Mesendoderm (in vitro differentiated cells): Measurements from ENCODE around the gene PPP3R2.

Source experiments
- DNase-seq: peaks from one replicate; pipeline ENCODE4 v3.0.0; 2013
- H2AK5ac ChIP-seq: 2 replicates; pipeline ENCODE4 v1.6.1; 2013; ENCODE audit warnings: low read length, inconsistent platforms
- H2BK120ac ChIP-seq: 2 replicates; pipeline ENCODE4 v1.6.1; 2013; ENCODE audit warnings: low read depth, mild to moderate bottlenecking, low read length, moderate library complexity, mixed read lengths
- H2BK15ac ChIP-seq: replicated peaks from 2 replicates; pipeline ENCODE4 v1.6.1; 2013; ENCODE audit warnings: low read depth, mild to moderate bottlenecking, moderate library complexity
- H2BK5ac ChIP-seq: 2 replicates; pipeline ENCODE4 v1.6.1; 2013; ENCODE audit warnings: low read length, inconsistent platforms
- H3K18ac ChIP-seq: 2 replicates; pipeline ENCODE4 v1.6.1; 2013; ENCODE audit warnings: mild to moderate bottlenecking, low read length, mixed read lengths
- H3K23ac ChIP-seq: one replicate; pipeline ENCODE4 v1.6.1; 2013; ENCODE audit warnings: low read length
- H3K27ac ChIP-seq: 2 replicates; pipeline ENCODE4 v1.5.1; 2013; ENCODE audit warnings: low read depth, mild to moderate bottlenecking, inconsistent platforms, low read length, moderate library complexity
- H3K27me3 ChIP-seq: 2 replicates; pipeline ENCODE4 v1.6.1; 2013; ENCODE audit warnings: low read length, control low read depth, mild to moderate bottlenecking, inconsistent platforms; ENCODE audit not compliant: insufficient read depth, poor library complexity
- H3K36me3 ChIP-seq: 2 replicates; pipeline ENCODE4 v1.6.1; 2013; ENCODE audit warnings: low read length, inconsistent platforms; ENCODE audit not compliant: control insufficient read depth, insufficient read depth
- H3K4ac ChIP-seq: one replicate; pipeline ENCODE4 v1.6.1; 2013; ENCODE audit warnings: low read depth, mild to moderate bottlenecking, low read length, moderate library complexity
- H3K4me1 ChIP-seq: 2 replicates; pipeline ENCODE4 v1.6.1; 2013; ENCODE audit warnings: low read depth, low read length, inconsistent platforms; ENCODE audit not compliant: control insufficient read depth
- H3K4me2 ChIP-seq: 2 replicates; pipeline ENCODE4 v1.6.1; 2013; ENCODE audit warnings: low read length
- H3K4me3 ChIP-seq: 2 replicates; pipeline ENCODE4 v1.5.1; 2013; ENCODE audit warnings: mild to moderate bottlenecking, low read length
- H3K56ac ChIP-seq: one replicate; pipeline ENCODE4 v1.6.1; 2013; ENCODE audit warnings: low read length
- H3K79me1 ChIP-seq: 2 replicates; pipeline ENCODE4 v1.6.1; 2013; ENCODE audit warnings: low read length, inconsistent platforms
- H3K79me2 ChIP-seq: 2 replicates; pipeline ENCODE4 v1.6.1; 2013; ENCODE audit warnings: mild to moderate bottlenecking, low read length; ENCODE audit not compliant: control insufficient read depth, insufficient read depth
- H3K9ac ChIP-seq: 2 replicates; pipeline ENCODE4 v1.6.1; 2013; ENCODE audit warnings: low read length, inconsistent platforms
- H4K5ac ChIP-seq: one replicate; pipeline ENCODE4 v1.6.1; 2013; ENCODE audit warnings: low read length
- H4K8ac ChIP-seq: one replicate; pipeline ENCODE4 v1.6.1; 2013; ENCODE audit warnings: low read depth, mild to moderate bottlenecking, control low read depth, low read length, moderate library complexity
- WGBS: extraction: QIAGEN DNeasy Blood & Tissue Kit; methylation state at CpG from one replicate; pipeline ENCODE4 v1.1.7; 2013; ENCODE audit warnings: low lambda C conversion rate, missing lambda C conversion rate; ENCODE audit not compliant: insufficient coverage; ENCODE audit errors: extremely low coverage; 5-methylcytosine and 5-hydroxymethylcytosine counted together

The PPP3R2 gene

DNA sequence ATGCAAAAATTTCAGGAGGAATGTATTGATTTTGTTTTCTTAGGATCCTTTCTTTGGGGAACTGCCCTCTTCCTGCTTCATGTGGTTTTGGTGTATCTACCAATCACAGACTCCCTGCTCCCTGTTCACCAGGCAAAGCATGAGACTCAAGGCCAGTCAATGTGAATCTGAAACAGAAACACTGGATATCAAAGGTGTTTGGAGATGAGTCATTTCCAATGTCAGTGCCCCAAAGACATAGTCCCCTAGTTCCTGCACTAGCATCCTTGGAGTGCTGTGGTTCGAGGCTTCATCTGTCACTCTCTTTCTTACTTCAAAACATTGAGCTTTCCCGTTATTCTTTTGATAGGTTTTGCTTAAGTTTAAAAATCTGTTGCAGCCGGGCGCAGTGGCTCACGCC is 8.1 kb downstream of the PPP3R2 start:
- no peaks in the 10 kb centered on the region for H3K27me3 ChIP-seq
- H2AK5ac ChIP-seq, result no peak overlapping the region
- H4K8ac ChIP-seq, result no peak overlapping the region
- DNase-seq, result no peak
- H3K79me1 ChIP-seq, result no peaks in the 10 kb centered on the region
- no peaks in the 10 kb centered on the region for H3K4me1 ChIP-seq
- H3K4me3 ChIP-seq, result no peak overlapping the region
- H2BK120ac ChIP-seq, result no peak overlapping the region
- H2BK15ac ChIP-seq, result no peak overlapping the region
- H3K4ac ChIP-seq, result no peak overlapping the region
- H3K18ac ChIP-seq, result no peak overlapping the region
- H3K23ac ChIP-seq, result no peak overlapping the region
- no peak overlapping the region for H3K9ac ChIP-seq
- H2BK5ac ChIP-seq, result no peak overlapping the region
- no peak overlapping the region for H3K56ac ChIP-seq
- no peaks in the 10 kb centered on the region for H3K79me2 ChIP-seq
- WGBS, result no CpG with 5 or more reads among the region's 5 CpGs
- no peak overlapping the region for H3K27ac ChIP-seq
- no peak overlapping the region for H3K4me2 ChIP-seq
- H4K5ac ChIP-seq, result no peak overlapping the region
- H3K36me3 ChIP-seq, result no peaks in the 10 kb centered on the region

DNA sequence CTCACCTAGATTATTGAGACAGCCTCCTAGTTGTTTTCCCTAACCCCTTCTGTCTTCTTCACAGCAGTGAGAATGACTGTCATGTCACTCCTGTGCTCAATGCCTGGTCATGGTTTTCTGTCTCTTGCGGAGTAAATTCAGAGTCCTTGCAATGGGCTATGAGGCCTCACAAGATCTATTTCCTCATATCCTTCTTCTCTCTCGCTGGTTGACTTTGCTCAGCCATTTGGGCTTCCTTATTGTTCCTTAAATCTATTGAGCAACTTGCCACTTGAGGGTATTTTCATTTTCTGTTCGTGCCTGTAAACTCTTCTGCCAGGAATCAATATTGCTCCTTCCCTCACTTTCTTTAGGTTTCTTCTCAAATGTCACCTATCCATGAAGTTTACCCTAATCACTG is 9.0 kb downstream of the PPP3R2 start:
- no peak overlapping the region for H4K8ac ChIP-seq
- no peak overlapping the region for H2BK120ac ChIP-seq
- H3K4ac ChIP-seq, result no peak overlapping the region
- no peak overlapping the region for H3K18ac ChIP-seq
- H4K5ac ChIP-seq, result no peak overlapping the region
- no peak overlapping the region for H3K56ac ChIP-seq
- no peaks in the 10 kb centered on the region for H3K4me1 ChIP-seq
- H2BK5ac ChIP-seq, result no peak overlapping the region
- H3K79me1 ChIP-seq, result no peaks in the 10 kb centered on the region
- H3K27ac ChIP-seq, result no peak overlapping the region
- DNase-seq, result no peak
- H3K9ac ChIP-seq, result no peak overlapping the region
- H3K4me3 ChIP-seq, result no peak overlapping the region
- no peaks in the 10 kb centered on the region for H3K36me3 ChIP-seq
- no peak overlapping the region for H2AK5ac ChIP-seq
- H3K23ac ChIP-seq, result no peak overlapping the region
- H2BK15ac ChIP-seq, result no peak overlapping the region
- H3K79me2 ChIP-seq, result no peaks in the 10 kb centered on the region
- no CpG with 5 or more reads among the region's 3 CpGs for WGBS
- H3K27me3 ChIP-seq, result no peaks in the 10 kb centered on the region
- H3K4me2 ChIP-seq, result no peak overlapping the region

DNA sequence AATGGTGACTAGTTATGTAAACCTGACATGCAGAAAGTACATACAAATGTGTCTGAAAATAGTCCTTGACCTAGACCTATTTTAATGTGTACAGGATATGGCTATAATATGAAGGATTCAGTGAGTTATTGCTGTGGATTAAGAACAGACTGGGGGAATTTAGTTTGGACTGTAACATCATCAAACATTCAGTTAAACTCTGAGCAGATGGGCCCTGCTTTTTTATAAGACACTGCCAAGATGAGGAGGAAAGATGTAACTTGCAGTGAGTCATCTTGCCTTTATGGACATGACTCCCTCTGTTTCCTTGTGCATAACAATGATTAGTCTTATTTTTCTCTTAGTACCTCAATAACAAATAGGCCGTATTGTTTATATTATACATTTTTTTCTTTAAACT is 12.2 kb downstream of the PPP3R2 start:
- no peaks in the 10 kb centered on the region for H3K36me3 ChIP-seq
- no peak overlapping the region for H3K56ac ChIP-seq
- H2BK15ac ChIP-seq, result no peak overlapping the region
- no CpG with 5 or more reads among the region's 1 CpG for WGBS
- H3K79me1 ChIP-seq, result no peaks in the 10 kb centered on the region
- H4K5ac ChIP-seq, result no peak overlapping the region
- no peak overlapping the region for H3K23ac ChIP-seq
- no peak overlapping the region for H3K18ac ChIP-seq
- no peak overlapping the region for H2BK120ac ChIP-seq
- no peak overlapping the region for H2BK5ac ChIP-seq
- H4K8ac ChIP-seq, result no peak overlapping the region
- no peak for DNase-seq
- no peak overlapping the region for H3K4me3 ChIP-seq
- peaks cover 5% of the 10 kb centered on the region for H3K4me1 ChIP-seq
- no peak overlapping the region for H3K4ac ChIP-seq
- H3K79me2 ChIP-seq, result no peaks in the 10 kb centered on the region
- H3K9ac ChIP-seq, result no peak overlapping the region
- H3K27me3 ChIP-seq, result no peaks in the 10 kb centered on the region
- no peak overlapping the region for H3K27ac ChIP-seq
- no peak overlapping the region for H3K4me2 ChIP-seq
- no peak overlapping the region for H2AK5ac ChIP-seq

DNA sequence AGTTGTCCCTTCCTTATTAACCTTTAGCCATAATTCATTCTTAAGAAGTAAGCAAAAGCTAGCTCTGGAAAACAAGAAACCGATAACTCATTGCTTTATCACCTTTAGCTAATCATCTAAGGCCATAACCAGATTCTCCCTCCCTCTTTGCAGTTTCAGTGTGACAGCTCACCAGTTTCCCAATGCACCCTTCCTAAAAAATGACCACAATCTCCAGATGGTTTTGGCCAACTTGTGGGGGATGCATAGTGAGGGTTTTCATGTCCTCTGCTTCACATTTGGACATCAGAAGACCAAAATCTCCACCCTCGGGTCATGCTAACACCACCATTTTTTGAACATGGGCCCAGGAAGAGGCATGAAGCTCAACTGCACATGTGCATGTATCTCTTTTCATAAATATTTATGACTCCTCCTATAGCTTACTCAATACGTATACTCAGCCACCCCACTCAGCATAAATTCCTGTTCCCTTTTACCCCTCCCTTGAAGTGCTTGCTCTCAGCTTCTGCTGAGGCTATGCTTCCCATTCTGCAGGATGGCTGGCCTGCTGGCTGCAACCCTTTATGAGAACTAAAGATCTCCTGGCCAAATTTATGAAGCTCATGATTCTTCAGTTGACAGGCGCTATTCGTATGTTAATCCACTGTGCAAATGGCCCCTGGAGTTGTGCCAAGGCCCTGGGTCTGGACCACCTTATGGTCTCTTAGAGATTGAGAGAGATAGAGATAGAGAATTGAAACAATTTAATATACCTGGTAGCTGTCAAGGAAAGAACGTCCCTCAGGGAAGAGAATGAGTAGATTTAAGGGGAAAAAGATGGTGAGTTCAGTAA is 14.8 kb downstream of the PPP3R2 start:
- no CpG with 5 or more reads among the region's 6 CpGs for WGBS

DNA sequence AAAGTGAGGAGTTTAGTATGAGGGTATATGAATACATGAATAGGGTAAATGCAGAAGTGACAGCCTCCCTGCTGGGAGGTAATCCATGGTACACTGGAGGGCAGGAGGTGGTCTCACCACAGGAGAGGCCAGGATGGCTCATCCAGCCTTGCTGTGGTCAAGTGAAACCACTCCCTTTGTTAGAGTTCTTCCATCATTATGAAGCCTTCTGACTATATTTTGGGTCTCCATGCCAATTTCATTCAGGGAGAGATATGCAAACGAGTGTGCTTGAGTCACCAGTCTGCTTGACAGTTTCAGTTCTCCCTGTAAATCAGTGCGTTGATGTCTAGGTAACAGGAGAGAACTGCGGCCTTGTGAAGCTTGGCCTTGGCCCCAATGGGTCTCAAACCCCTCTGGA is 16.4 kb downstream of the PPP3R2 start:
- Histone ChIP-seq H2AK5ac (no peak overlapping the region), H3K79me1 (no peaks in the 10 kb centered on the region), H3K27me3 (no peaks in the 10 kb centered on the region), H4K8ac (no peak overlapping the region), H2BK15ac (no peak overlapping the region), H3K36me3 (no peaks in the 10 kb centered on the region), H3K27ac (no peak overlapping the region), H3K56ac (no peak overlapping the region), H3K23ac (peak overlapping the region; percentile 30), H3K79me2 (no peaks in the 10 kb centered on the region), H2BK5ac (no peak overlapping the region), H3K4me2 (no peak overlapping the region), H2BK120ac (no peak overlapping the region), H3K4ac (no peak overlapping the region), H3K4me3 (no peak overlapping the region), H4K5ac (no peak overlapping the region), H3K9ac (no peak overlapping the region), H3K4me1 (peaks cover 5% of the 10 kb centered on the region), H3K18ac (no peak overlapping the region)
- DNase-seq, result no peak
- no CpG with 5 or more reads among the region's 3 CpGs for WGBS

More for the DNA sequence above, 14.8 kb downstream of the PPP3R2 start:
- Histone ChIP-seq H3K4me2 (no peak overlapping the region), H3K79me2 (no peaks in the 10 kb centered on the region), H2BK15ac (no peak overlapping the region), H3K4me1 (peaks cover 5% of the 10 kb centered on the region), H3K79me1 (no peaks in the 10 kb centered on the region), H2BK5ac (no peak overlapping the region), H3K23ac (no peak overlapping the region), H3K4me3 (no peak overlapping the region), H3K18ac (no peak overlapping the region), H3K27me3 (no peaks in the 10 kb centered on the region), H4K5ac (no peak overlapping the region), H3K4ac (no peak overlapping the region), H2BK120ac (no peak overlapping the region), H3K27ac (no peak overlapping the region), H2AK5ac (no peak overlapping the region), H3K56ac (no peak overlapping the region), H3K36me3 (no peaks in the 10 kb centered on the region), H4K8ac (no peak overlapping the region), H3K9ac (no peak overlapping the region)
- no peak for DNase-seq
